HG03064 (cell line): ENCODE results near the gene CBLN4.

Source experiments
- ATAC-seq: cut with Tn5 transposase; IDR thresholded peaks from one replicate; pipeline ENCODE4 v1.9.1; 2021; ENCODE audit warnings: low read depth; ENCODE audit not compliant: unreplicated experiment

CBLN4 gene

GRCh38 chr20:55947701-55948100 lies 57.6 kb downstream of the CBLN4 start:
- ATAC-seq = no peak
